MM.1S (cell line): Measurements from ENCODE around the gene TJP1.

Experiments used
- CTCF ChIP-seq: fragments of 300-600 bp; sonication (generic); IDR thresholded peaks from 2 replicates; pipeline ENCODE4 v1.5.1; 2016; ENCODE audit warnings: antibody characterized with exemption, low read length, mixed read lengths
- EZH2 ChIP-seq: fragments of 300-600 bp; sonication (generic); optimal IDR thresholded peaks from 2 replicates; pipeline ENCODE3; 2017; ENCODE audit warnings: low read depth, mild to moderate bottlenecking, antibody characterized with exemption, low read length, mixed read lengths
- EZH2phosphoT487 ChIP-seq: fragments of 300-600 bp; sonication (generic); IDR thresholded peaks from 2 replicates; pipeline ENCODE4 v1.6.1; 2018; ENCODE audit warnings: antibody characterized with exemption, low read length

GRCh38 chr15:29656636-29657475 is 165.4 kb downstream of the TJP1 start:
- no peak for TF ChIP-seq EZH2
- TF ChIP-seq CTCF: no peak
- no peak for TF ChIP-seq EZH2phosphoT487
